ENCODE data around the gene GPC5. TPM values are rescaled to one million over a fixed set of nuclear protein-coding genes. Genes with fewer than 3 reads are reported as not detected.
A peak's percentile ranks its signal among the peaks of the same experiment; 100 is the strongest.

The GPC5 gene
- total RNA-seq, 1 experiment from 2014 or later: 0.15 TPM

DNA sequence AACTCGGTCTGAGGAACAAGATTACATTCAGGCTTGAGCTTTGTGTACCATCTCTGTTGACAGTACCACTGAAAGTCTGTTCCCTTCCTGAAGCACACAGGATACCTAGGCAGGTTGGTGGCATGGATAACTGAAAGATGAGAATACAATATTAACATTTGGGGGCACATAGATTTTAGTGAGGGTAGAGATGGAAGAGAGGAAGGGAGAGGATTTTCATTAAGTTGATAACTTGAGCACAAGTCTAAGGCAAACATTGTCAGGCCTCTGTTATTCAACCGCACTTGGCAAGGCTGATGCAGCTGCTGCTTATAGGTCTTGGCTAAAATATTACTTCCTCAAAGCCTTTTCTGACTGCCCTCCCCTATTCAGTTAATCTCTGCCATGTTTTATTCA is 40.0 kb upstream of the GPC5 start:
- H3K4me2 ChIP-seq (ENCODE audit: insufficient read depth, insufficient read length, low read length): no peak overlapping the region
- no peaks in the 10 kb centered on the region for H3K79me2 ChIP-seq (ENCODE audit: insufficient read depth, low read length)
- H3K14ac ChIP-seq (ENCODE audit: insufficient read depth, low read length): no peak overlapping the region
- H2BK12ac ChIP-seq (ENCODE audit: insufficient read length, low read depth, low read length): no peak overlapping the region
- H3K4ac ChIP-seq (ENCODE audit: low read depth, low read length): no peak overlapping the region
- H3K9me3 Mint-ChIP-seq: no peaks in the 10 kb centered on the region
- H2BK15ac ChIP-seq (ENCODE audit: low read depth, low read length): no peak overlapping the region
- no peak overlapping the region for H3K27ac ChIP-seq (ENCODE audit: insufficient read length, low read depth, low read length)
- no peak overlapping the region for H3K23ac ChIP-seq (ENCODE audit: insufficient read length, low read depth, low read length)
- TF ChIP-seq, protein P1, sequence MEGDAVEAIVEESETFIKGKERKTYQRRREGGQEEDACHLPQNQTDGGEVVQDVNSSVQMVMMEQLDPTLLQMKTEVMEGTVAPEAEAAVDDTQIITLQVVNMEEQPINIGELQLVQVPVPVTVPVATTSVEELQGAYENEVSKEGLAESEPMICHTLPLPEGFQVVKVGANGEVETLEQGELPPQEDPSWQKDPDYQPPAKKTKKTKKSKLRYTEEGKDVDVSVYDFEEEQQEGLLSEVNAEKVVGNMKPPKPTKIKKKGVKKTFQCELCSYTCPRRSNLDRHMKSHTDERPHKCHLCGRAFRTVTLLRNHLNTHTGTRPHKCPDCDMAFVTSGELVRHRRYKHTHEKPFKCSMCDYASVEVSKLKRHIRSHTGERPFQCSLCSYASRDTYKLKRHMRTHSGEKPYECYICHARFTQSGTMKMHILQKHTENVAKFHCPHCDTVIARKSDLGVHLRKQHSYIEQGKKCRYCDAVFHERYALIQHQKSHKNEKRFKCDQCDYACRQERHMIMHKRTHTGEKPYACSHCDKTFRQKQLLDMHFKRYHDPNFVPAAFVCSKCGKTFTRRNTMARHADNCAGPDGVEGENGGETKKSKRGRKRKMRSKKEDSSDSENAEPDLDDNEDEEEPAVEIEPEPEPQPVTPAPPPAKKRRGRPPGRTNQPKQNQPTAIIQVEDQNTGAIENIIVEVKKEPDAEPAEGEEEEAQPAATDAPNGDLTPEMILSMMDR (conservative IDR thresholded peaks at IDR 0.05): no peak
- no peak overlapping the region for H3T11ph ChIP-seq (ENCODE audit: low read length)
- H3K9me3 ChIP-seq (ENCODE audit: control insufficient read depth, low read depth, low read length): no peaks in the 10 kb centered on the region
- H3K18ac ChIP-seq (ENCODE audit: insufficient read length, low read depth, low read length): no peak overlapping the region
- no peak overlapping the region for H4K5ac ChIP-seq (ENCODE audit: insufficient read length, low read depth, low read length)
- DNase-seq: no peak
- H3K4me3 Mint-ChIP-seq: no peak overlapping the region
- no peaks in the 10 kb centered on the region; the same call in 1 of the 2 replicates for H3K4me1 ChIP-seq (ENCODE audit: insufficient read depth, low read length)
- H2BK5ac ChIP-seq (ENCODE audit: insufficient read length, low read length): no peak overlapping the region
- H4K8ac ChIP-seq (replicated peaks; ENCODE audit: insufficient read length, low read depth, low read length): no peak overlapping the region
- peaks cover 1% of the 10 kb centered on the region; the same call in 1 of the 2 replicates for H3K27me3 Mint-ChIP-seq (ENCODE audit: low read depth)
- H2BK20ac ChIP-seq (ENCODE audit: low read depth, low read length, poor library complexity, severe bottlenecking): no peak overlapping the region
- H3K27ac Mint-ChIP-seq: peak overlapping the region in 1 of 3 experiments; percentile 74; a peak in 2 of 7 replicates
- peaks cover 23 to 40% (median 30%) of the 10 kb centered on the region in 3 experiments; a peak in 6 of 7 replicates for H3K36me3 Mint-ChIP-seq (ENCODE audit: insufficient read depth in 1 of 3, low read depth in 3 of 3)
- H4K91ac ChIP-seq (ENCODE audit: insufficient read length, low read depth, low read length): no peak overlapping the region
- H3K9ac ChIP-seq (ENCODE audit: extremely low read depth, insufficient read length, low read length): no peak overlapping the region
- H2AFZ ChIP-seq (ENCODE audit: low read length): no peak overlapping the region
- no peak overlapping the region for H2AK5ac ChIP-seq (ENCODE audit: insufficient read length, low read length)
- no peaks in the 10 kb centered on the region for H3K79me1 ChIP-seq (ENCODE audit: insufficient read depth, low read depth, low read length, poor library complexity, severe bottlenecking)
- no peaks in the 10 kb centered on the region for H4K20me1 ChIP-seq (ENCODE audit: control insufficient read depth, insufficient read depth, insufficient read length)
- H3K56ac ChIP-seq (ENCODE audit: insufficient read length, low read depth, low read length): no peak overlapping the region
- H3K4me1 Mint-ChIP-seq: peaks cover 0 to 2% of the 10 kb centered on the region in 2 experiments; a peak in 1 of 4 replicates
- H3K23me2 ChIP-seq (ENCODE audit: insufficient read length, low read depth, low read length, poor library complexity, severe bottlenecking): no peaks in the 10 kb centered on the region
- no peak overlapping the region for H2BK120ac ChIP-seq (ENCODE audit: low read depth, low read length, poor library complexity, severe bottlenecking)
- WGBS (ENCODE audit: extremely low coverage, insufficient read length, low lambda C conversion rate): no CpG with 5 or more reads among the region's 2 CpGs
- H3K27me3 ChIP-seq (ENCODE audit: insufficient read depth, low read length): no peaks in the 10 kb centered on the region

Measured in H9 (cell line).